Measurements from ENCODE around the gene ADGRL3.

ADGRL3 gene

GRCh38 chr4:61549336-61549735 lies 349.2 kb downstream of the ADGRL3 start:
- DNase-seq (ENCODE audit: low read depth) = no peak

- no peak for DNase-seq (ENCODE audit: low read depth)
Observed at GRCh38 chr4:61553557-61554125, 353.5 kb downstream of the ADGRL3 start.

DNA sequence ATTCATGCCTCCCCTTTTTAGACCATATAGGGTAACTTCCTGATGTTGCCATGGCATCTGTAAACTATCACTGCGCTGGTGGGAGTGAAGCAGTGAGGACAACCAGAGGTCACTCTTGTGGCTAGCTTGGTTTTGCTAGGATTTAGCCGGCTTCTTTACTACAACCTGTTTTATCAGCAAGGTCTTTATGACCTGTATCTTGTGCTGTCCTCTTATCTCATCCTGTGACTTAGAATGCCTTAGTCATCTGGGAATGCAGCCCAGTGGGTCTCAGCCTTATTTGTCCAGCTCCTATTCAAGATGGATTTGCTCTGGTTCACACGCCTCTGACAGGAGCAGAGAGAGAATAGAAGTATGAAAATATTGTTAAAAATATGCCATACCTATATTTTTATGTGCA lies 355.7 kb downstream of the ADGRL3 start:
- DNase-seq (ENCODE audit: low read depth) = no peak

- DNase-seq (ENCODE audit: low read depth) = no peak
Observed at GRCh38 chr4:61556277-61556676, 356.2 kb downstream of the ADGRL3 start.

- DNase-seq (ENCODE audit: low read depth) = no peak
Observed at GRCh38 chr4:61559396-61559795, 359.3 kb downstream of the ADGRL3 start.

- no peak for DNase-seq (ENCODE audit: low read depth)
Observed at GRCh38 chr4:61561028-61561427, 360.9 kb downstream of the ADGRL3 start.

GRCh38 chr4:61571761-61572559 lies 371.8 kb downstream of the ADGRL3 start:
- DNase-seq (ENCODE audit: low read depth) = no peak

DNA sequence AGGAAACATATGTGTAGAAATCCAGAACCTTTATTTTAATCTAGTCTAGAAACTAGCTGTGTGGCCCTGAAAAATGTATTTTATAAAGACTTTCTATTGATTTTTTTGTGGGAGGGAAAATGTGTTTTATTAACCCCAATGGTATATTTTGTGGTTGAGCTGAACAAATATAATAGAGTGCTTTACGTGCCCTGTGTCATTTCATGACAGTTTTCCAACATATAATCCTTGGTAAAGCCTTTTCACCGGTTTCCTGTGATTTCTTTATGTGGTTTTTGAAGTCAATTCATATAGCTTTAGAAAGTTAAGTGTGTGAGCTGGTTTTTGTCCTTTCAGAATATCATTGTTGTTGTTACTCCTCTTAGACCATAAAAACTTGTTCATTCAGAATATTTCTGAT lies 375.7 kb downstream of the ADGRL3 start:
- DNase-seq (ENCODE audit: low read depth) = no peak

GRCh38 chr4:61579786-61580185 lies 379.7 kb downstream of the ADGRL3 start:
- DNase-seq (ENCODE audit: low read depth) = no peak

- no peak for DNase-seq (ENCODE audit: low read depth)
Observed at GRCh38 chr4:61580721-61581377, 380.7 kb downstream of the ADGRL3 start.

DNA sequence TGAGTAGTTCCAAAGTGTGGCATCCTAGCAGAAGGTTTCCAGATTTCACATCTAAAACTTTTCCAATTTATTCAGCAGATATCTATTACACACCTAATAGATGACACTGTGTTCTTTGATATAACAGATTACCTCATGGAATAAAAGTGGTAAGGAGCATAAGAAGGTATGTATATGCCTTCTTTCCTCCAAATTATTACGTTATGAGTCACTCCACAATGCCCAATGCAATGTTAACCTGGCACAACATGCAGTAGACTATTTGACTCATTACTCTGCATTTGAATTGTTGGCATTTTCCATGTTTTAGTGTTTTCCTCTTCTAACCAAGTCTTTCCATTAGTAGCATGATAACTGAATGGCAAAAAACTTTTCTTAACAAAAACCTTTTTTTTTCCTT lies 383.6 kb downstream of the ADGRL3 start:
- no peak for DNase-seq (ENCODE audit: low read depth)

DNA sequence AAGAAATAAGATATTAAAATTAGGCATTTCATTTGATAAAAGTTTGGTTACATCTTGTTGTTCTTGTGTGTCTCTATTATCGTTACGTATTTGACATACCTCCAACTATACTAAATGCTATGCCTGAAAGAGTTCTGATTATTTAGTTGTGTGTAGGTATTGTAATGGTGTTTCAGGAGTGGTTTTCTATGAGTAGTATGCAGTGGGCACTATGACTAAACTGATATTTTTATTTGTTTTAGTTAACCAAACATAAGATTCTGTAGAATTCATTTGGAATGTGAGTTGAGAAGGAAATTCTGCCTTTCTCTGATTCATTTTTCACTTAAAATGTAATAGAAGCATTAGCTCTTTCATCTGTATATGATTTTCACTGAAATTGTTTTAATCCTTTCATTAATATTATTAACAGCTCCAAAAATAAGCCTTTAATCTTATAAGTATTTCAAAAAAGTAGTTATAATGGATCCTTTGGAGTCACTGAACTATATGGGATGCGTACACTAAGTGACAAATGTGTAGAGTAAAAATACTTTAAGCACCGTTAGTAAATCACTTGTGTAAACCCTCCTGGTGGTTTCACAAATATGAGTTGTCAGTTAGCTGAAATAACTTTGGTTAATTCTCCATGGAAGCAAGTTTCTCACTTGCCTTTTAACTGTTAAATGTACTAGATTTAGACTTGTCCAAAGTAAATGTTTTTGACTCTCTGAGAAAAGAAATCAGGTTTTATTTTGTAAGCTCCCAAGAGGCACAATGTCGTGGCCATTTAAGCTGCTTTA lies 388.7 kb downstream of the ADGRL3 start:
- no peak for DNase-seq (ENCODE audit: low read depth)

DNA sequence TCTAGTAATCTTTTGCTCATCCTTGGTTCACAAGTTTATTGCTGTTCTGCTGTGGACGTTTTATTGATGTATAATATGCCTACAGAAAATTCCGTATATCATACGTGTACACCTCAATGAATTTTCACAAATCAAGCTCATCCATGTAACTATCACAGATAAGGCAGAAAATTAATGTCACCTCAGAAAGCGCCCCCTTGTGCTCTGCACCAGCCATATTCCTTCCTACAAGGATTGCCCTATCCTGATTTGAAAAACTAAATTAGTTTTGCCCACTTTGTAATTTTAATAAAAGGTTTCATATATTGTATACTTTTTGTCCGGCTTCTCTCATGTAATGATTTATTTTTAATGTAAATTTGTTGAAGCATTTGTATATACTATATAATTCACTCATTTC lies 390.8 kb downstream of the ADGRL3 start:
- no peak for DNase-seq (ENCODE audit: low read depth)

DNA sequence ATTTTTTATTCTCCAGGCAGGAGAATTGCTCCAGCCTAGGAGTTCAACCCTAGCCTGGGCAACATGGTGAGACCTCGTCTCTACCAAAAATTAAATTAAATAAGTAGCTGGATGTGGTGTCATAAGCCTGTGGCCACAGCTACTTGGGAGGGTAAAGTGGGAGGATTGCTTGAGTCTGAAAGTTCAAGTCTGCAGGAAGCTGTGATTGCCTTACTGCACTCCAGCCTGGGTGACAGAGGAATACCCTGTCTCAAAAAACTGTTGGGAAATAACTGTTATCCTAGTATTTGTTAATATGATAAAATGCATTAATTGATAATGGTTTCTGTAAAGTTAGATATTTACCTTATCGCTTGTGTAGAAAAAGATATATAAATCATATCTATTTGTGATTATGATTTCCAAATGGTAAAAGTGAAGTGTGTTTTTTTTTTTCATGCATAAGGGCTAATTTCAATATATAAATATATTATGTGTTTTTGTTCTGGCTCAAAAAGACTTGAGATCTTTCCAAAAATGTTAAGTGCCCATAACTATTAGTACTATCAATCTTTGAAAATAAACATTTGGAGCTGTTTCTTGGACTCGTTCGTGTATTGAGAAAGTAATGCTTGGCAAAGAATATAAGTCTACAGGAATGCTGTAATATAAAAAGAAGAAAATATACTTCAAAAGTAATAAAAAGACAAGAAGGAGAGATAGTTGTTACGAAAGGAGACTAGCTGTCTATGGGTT lies 396.6 kb downstream of the ADGRL3 start:
- no peak for DNase-seq (ENCODE audit: low read depth)

DNA sequence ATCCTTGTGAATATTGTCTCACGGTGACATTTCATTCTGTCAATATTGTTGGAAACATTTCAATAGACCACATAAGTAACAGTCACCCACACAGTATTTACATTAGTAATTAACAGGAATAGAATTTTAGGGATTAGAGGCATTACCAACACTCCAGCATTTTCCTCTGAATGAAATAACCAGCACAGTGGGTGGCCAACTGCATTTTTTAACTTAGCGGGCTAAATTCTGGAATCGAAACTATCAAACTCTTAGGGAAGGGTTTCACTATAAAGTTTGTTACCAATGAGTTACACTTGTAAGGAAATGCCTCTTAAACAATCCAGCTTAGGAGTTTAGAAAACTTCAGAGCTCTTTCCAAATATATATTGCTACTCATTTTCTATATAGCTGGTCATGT lies 403.0 kb downstream of the ADGRL3 start:
- no peak for DNase-seq (ENCODE audit: low read depth)

DNA sequence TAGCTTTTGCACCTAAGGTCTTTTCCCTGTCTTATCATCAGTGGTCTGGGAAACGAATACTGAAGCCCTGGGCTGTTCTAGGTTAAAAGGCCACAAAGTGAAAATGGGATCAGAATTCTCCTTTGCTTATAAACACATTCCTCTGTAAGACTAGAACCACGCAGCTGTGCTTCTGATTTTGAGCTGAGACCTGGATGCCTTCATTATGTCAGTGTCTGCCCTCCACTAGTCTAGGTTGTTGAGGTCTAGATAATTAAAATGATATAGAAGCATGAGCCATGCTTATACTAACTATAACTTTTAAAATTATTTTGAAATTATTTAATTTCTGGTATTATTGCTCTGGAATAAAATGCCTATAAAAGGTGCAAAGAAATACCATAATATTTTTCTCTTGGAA lies 403.9 kb downstream of the ADGRL3 start:
- DNase-seq (ENCODE audit: low read depth) = no peak

DNA sequence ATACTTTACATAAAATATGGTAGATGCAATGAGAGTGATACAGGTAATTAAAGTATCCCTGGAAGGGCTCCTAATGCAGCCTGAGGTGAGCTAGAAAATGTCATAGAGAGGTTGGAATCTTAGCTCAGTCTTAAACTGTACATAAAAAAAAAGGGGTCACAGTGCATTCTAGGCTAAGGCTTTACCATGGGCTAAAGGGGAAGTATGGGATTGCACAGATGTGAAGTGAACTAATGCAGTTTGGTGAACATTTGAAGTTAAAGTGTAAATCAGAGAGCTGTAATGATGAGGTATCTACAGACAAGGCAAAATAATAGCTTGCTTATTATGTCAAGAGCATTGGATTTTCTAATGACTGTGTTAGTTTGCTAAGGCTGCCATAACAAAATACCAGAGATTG lies 405.9 kb downstream of the ADGRL3 start:
- DNase-seq (ENCODE audit: low read depth) = no peak

DNA sequence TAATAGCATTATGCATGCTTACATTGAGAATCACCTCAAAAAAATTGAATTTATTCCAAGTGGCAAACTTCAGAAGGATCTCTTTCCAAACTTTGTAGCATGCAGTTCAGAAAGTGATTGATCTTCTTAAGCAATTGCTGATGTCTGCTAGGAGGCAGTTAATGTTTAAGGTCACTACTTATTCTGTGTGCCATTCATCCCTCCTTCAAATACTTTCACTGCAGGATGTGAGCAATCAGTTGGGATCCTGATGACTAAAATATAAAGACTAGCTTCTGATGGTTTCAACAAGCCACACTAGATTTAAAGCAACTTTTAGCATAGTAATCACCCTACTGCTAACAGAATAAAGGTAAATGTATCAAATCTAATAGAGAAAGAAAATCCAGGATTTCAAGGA lies 414.1 kb downstream of the ADGRL3 start:
- no peak for DNase-seq (ENCODE audit: low read depth)

GRCh38 chr4:61619528-61619927 lies 419.4 kb downstream of the ADGRL3 start:
- no peak for DNase-seq (ENCODE audit: low read depth)

DNA sequence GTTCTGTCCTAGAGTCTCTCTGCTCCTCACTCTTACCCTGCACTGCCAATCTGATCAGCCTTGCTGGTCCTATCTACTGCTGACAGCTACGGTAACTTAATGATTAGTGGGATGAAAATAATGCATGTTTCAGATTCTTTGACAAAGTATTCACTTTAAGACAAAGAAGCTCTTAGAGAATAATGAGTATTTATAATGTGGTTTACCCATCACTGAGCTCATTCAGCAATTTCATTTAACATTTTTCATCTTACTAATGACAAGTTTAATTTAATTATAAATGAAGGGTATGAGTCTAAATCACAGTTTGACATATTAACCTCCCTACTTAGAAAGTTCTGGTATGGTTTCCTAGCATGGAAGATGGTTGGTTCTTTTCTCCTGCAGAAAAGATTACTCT lies 428.2 kb downstream of the ADGRL3 start:
- no peak for DNase-seq (ENCODE audit: low read depth)

DNA sequence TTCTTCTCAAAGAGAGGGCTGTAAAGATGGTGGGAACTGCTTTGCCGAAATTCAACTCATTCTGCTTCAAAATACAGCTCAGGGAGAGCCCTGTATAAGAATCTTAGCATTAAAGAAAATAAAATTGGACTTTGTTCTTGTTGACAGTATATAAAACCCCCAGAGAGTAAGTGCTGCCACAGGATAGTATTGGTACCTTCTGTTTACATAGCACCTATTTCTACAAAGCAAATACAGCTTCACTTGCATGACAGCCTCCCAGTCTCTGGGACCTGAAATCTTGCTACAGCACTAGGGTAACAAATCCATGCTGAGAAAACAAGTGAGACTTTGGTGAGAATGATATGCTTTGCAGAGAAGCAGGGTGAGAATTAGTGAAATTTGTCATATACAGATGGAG lies 428.6 kb downstream of the ADGRL3 start:
- no peak for DNase-seq (ENCODE audit: low read depth)

DNA sequence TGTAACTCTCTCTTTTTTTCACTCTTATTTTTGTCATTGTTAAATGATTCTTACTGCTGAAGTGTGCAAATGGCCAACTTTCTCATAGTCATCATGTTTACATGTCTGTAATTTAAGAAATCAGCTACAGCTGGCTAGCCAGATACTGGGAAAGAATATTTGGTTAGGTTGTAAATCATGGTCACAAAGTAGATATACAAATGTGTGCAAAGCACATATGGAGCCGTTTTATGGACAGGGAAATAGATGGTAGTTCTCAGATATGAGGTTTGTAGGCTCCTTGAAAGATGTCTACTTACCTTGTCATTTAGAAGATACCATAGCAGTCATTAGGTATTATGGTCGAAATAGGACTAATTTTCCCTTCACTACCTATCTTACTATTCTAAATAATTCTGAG lies 430.4 kb downstream of the ADGRL3 start:
- DNase-seq (ENCODE audit: low read depth) = no peak

All from activated T-helper 1 cell treated with Interleukin-2 at 50 U/mL for 16 hours (primary cell).